Naive thymus-derived CD4-positive, alpha-beta T cell (primary cell): ENCODE results near the gene GNAQ. TPM values are rescaled to one million over a fixed set of nuclear protein-coding genes. Genes with fewer than 3 reads are reported as not detected.

Experiments
- ATAC-seq: fragments of 150-1000 bp; cut with Tn5 transposase; 2 replicates; pipeline ENCODE4 v1.10.0; 2021; ENCODE audit warnings: mild to moderate bottlenecking, moderate library complexity
- CTCF ChIA-PET: fragments of 350-600 bp; sonication (Branson Sonifier 250); formaldehyde crosslinking; loops from one replicate; lab custom pipeline; 2021; ENCODE audit warnings: antibody characterized with exemption; lab: Charles Lee
- POLR2A ChIA-PET: fragments of 350-600 bp; sonication (Branson Sonifier 250); formaldehyde crosslinking; loops from one replicate; lab custom pipeline; 2021; ENCODE audit warnings: antibody characterized with exemption, inconsistent platforms; lab: Charles Lee
- DNase-seq, 9 donors: peaks; one replicate each; pipeline versions ENCODE4 v3.0.0 to v3.0.0-alpha.2; 2020 to 2022; ENCODE audit warnings: mixed read lengths in 1 of 9
- H3K27ac ChIP-seq: one replicate; pipeline ENCODE4 v1.7.0; 2013; ENCODE audit warnings: mild to moderate bottlenecking, low read depth, low read length, moderate library complexity
- H3K27me3 ChIP-seq, 2 donors: one replicate each; pipeline ENCODE4 v1.7.0; 2013; ENCODE audit warnings: low read length in 2 of 2, mild to moderate bottlenecking in 2 of 2, moderate library complexity in 2 of 2; ENCODE audit not compliant: control insufficient read depth in 2 of 2, insufficient read depth in 2 of 2
- H3K36me3 ChIP-seq, 3 experiments: 1 replicate in 2 of 3; 2 replicates in 1 of 3; pipeline ENCODE4 v1.7.0; 2013; ENCODE audit warnings: low read length in 3 of 3, mild to moderate bottlenecking in 3 of 3, moderate library complexity in 1 of 3; ENCODE audit not compliant: insufficient read depth in 3 of 3, control insufficient read depth in 2 of 3
- H3K4me1 ChIP-seq, 2 donors: one replicate each; pipeline ENCODE4 v1.7.0; 2013; ENCODE audit warnings: low read length in 2 of 2, mild to moderate bottlenecking in 2 of 2, moderate library complexity in 1 of 2; ENCODE audit not compliant: control insufficient read depth in 2 of 2, insufficient read depth in 2 of 2
- H3K4me3 ChIP-seq: 2 replicates; pipeline ENCODE4 v1.7.0; 2013; ENCODE audit warnings: mild to moderate bottlenecking, low read length
- H3K9me3 ChIP-seq, 3 experiments: 1 replicate in 2 of 3; 2 replicates in 1 of 3; pipeline ENCODE4 v1.7.0; 2013; ENCODE audit warnings: low read length in 3 of 3; ENCODE audit not compliant: control insufficient read depth in 2 of 3
- H3K27ac Mint-ChIP-seq, 9 donors: one replicate each; pipeline ENCODE4 v1.8.0; 2020 to 2022; ENCODE audit warnings: mixed read lengths in 9 of 9, mild to moderate bottlenecking in 8 of 9, moderate library complexity in 5 of 9, inconsistent platforms in 2 of 9
- H3K27me3 Mint-ChIP-seq, 5 donors: one replicate each; pipeline ENCODE4 v1.8.0; 2021 to 2022; ENCODE audit warnings: mixed read lengths in 5 of 5, mild to moderate bottlenecking in 1 of 5
- H3K36me3 Mint-ChIP-seq, 5 donors: one replicate each; pipeline ENCODE4 v1.8.0; 2020 to 2022; ENCODE audit warnings: mixed read lengths in 5 of 5, mild to moderate bottlenecking in 3 of 5, inconsistent platforms in 1 of 5
- H3K4me1 Mint-ChIP-seq, 7 donors: one replicate each; pipeline ENCODE4 v1.8.0; 2020 to 2022; ENCODE audit warnings: mixed read lengths in 7 of 7, mild to moderate bottlenecking in 3 of 7, inconsistent platforms in 1 of 7
- H3K4me3 Mint-ChIP-seq, 10 donors: one replicate each; pipeline ENCODE4 v1.8.0; 2020 to 2022; ENCODE audit warnings: mild to moderate bottlenecking in 10 of 10, mixed read lengths in 10 of 10, moderate library complexity in 6 of 10, inconsistent platforms in 2 of 10
- H3K9me3 Mint-ChIP-seq, 11 donors: one replicate each; pipeline ENCODE4 v1.8.0; 2020 to 2022; ENCODE audit warnings: mixed read lengths in 11 of 11, mild to moderate bottlenecking in 4 of 11, inconsistent platforms in 1 of 11, moderate library complexity in 1 of 11
- intact Hi-C, 2 donors: fragments of 100-400 bp; cut with micrococcal nuclease; formaldehyde crosslinking; loops; one replicate each; pipeline ENCODE4 v1.15.1; 2023
- polyA plus RNA-seq, 2 donors: library from polyadenylated mRNA; unstranded; fragments of 300-500 nt; fragmentation: Illumina TruSeq; gene quantifications; one replicate each; pipeline ENCODE4 v1.2.3, GENCODE V29; 2021
- total RNA-seq, 6 experiments: library from RNA in 5 of 6; stranded (reverse) in 5 of 6; gene quantifications; 1 replicate in 5 of 6; 2 replicates in 1 of 6; pipeline ENCODE4 v1.2.3 and lab custom pipeline; 2021 to 2026

The GNAQ gene
- total and polyA plus RNA-seq, 7 experiments from 2014 or later, result 7.2 to 60.6 (median 46.2) TPM

DNA sequence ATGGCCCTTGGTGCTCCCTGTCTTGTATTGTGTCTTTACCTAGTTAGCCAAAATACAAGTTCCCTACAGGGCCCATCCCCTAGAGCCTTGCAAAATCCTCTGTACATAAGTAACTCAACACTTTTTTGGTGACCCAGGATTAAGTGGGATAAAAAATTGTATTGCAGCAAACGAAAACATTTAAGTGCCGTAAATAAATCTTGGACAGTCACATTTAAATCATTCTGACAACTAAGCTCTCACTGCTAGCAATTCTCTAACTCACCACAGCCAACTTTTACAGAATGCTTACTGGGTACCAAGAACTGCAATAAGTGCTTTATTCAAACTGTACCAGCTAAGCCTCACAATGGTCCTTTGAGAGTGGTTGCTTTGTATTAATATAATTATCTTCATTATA is 56.6 kb downstream of the GNAQ start:
- Mint-ChIP-seq H3K4me1 (peaks cover 38 to 74% (median 56%) of the 10 kb centered on the region in 7 donors), H3K4me3 (no peak overlapping the region), H3K27ac (no peak overlapping the region), H3K9me3 (no peaks in the 10 kb centered on the region), H3K27me3 (no peaks in the 10 kb centered on the region), H3K36me3 (peaks cover 0 to 17% (median 9%) of the 10 kb centered on the region in 5 donors)
- intact Hi-C loops, result loop anchor here in 1 of 2 donors (5.0 kb wide), 2 partner anchors 392 to 518 kb away; no protein-coding TSS in a partner anchor
- Histone ChIP-seq H3K27ac (no peak overlapping the region), H3K4me3 (no peak overlapping the region), H3K27me3 (no peaks in the 10 kb centered on the region), H3K9me3 (no peaks in the 10 kb centered on the region), H3K4me1 (peaks cover 15 to 26% of the 10 kb centered on the region in 2 donors), H3K36me3 (no peaks in the 10 kb centered on the region)
- POLR2A ChIA-PET, result no interaction called here
- ATAC-seq, result no peak
- CTCF ChIA-PET, result interaction anchor here (0.9 to 2.3 kb wide), 4 partner anchors 60 to 239 kb away, joined by 3 to 11 read pairs (median 4); no protein-coding TSS in a partner anchor
- DNase-seq, result no peak

DNA sequence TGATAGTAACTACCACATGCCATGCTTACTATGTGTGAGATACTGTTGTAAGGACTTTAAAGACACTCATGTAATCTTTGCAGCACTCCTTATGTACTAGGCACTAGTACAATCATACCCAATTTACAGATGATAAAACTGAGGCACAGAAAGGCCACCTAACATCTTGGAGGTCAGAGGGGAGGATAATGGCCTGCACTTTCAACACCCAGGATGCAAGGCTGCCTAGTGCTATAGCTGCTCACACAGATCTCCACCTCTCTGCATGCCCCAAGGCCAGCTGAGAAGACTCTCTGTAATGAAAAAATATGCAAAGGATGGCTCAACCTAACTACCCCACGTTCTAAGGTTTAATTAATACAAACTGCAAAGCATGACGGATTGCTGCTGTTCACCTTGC is 57.2 kb downstream of the GNAQ start:
- intact Hi-C loops, result no loop called here
- Mint-ChIP-seq H3K9me3 (no peaks in the 10 kb centered on the region), H3K4me1 (peaks cover 36 to 74% (median 56%) of the 10 kb centered on the region in 7 donors), H3K27me3 (no peaks in the 10 kb centered on the region), H3K27ac (no peak overlapping the region), H3K36me3 (peaks cover 0 to 20% (median 13%) of the 10 kb centered on the region in 5 donors), H3K4me3 (no peak overlapping the region)
- no peak for DNase-seq
- ATAC-seq, result no peak
- H3K4me1 ChIP-seq, result peaks cover 15 to 24% of the 10 kb centered on the region in 2 donors
- POLR2A ChIA-PET, result no interaction called here
- H3K27ac ChIP-seq, result no peak overlapping the region
- H3K36me3 ChIP-seq, result no peaks in the 10 kb centered on the region
- H3K27me3 ChIP-seq, result no peaks in the 10 kb centered on the region
- H3K9me3 ChIP-seq, result no peaks in the 10 kb centered on the region
- CTCF ChIA-PET, result interaction anchor here (0.9 to 2.3 kb wide), 4 partner anchors 61 to 240 kb away, joined by 3 to 11 read pairs (median 4); no protein-coding TSS in a partner anchor
- no peak overlapping the region for H3K4me3 ChIP-seq

- Histone ChIP-seq H3K4me1 (no peaks in the 10 kb centered on the region), H3K9me3 (no peaks in the 10 kb centered on the region), H3K27me3 (no peaks in the 10 kb centered on the region), H3K36me3 (no peaks in the 10 kb centered on the region), H3K27ac (no peak overlapping the region), H3K4me3 (no peak overlapping the region)
- DNase-seq (no peak), ATAC-seq (no peak)
- intact Hi-C loops, result loop anchor here in 1 of 2 donors (10.0 kb wide), 1 partner anchor 534 kb away; no protein-coding TSS in a partner anchor
- Mint-ChIP-seq H3K27ac (peak overlapping the region in 1 of 9 donors; percentile 7), H3K36me3 (peaks cover 7 to 44% (median 21%) of the 10 kb centered on the region in 5 donors), H3K27me3 (no peaks in the 10 kb centered on the region), H3K4me3 (peak overlapping the region in 3 of 10 donors; percentile 1 to 28 (median 20)), H3K4me1 (peaks cover 26 to 75% (median 65%) of the 10 kb centered on the region in 7 donors), H3K9me3 (no peaks in the 10 kb centered on the region)
- CTCF ChIA-PET, result no interaction called here
- POLR2A ChIA-PET, result no interaction called here
Measured at GRCh38 chr9:77969083-77969482, 62.5 kb downstream of the GNAQ start.

- POLR2A ChIA-PET, result no interaction called here
- intact Hi-C loops, result loop anchor here in 1 of 2 donors (10.0 kb wide), 1 partner anchor 534 kb away; no protein-coding TSS in a partner anchor
Measured at GRCh38 chr9:77968506-77968905, 63.1 kb downstream of the GNAQ start.

GRCh38 chr9:77966718-77967117 is 64.9 kb downstream of the GNAQ start:
- Mint-ChIP-seq H3K4me3 (no peak overlapping the region), H3K9me3 (no peaks in the 10 kb centered on the region), H3K27me3 (no peaks in the 10 kb centered on the region), H3K27ac (no peak overlapping the region), H3K4me1 (peaks cover 32 to 86% (median 80%) of the 10 kb centered on the region in 7 donors), H3K36me3 (peaks cover 7 to 54% (median 20%) of the 10 kb centered on the region in 5 donors)
- POLR2A ChIA-PET, result no interaction called here
- intact Hi-C loops, result loop anchor here in 1 of 2 donors (10.0 kb wide), 1 partner anchor 532 kb away; no protein-coding TSS in a partner anchor
- Histone ChIP-seq H3K27ac (no peak overlapping the region), H3K36me3 (no peaks in the 10 kb centered on the region), H3K9me3 (no peaks in the 10 kb centered on the region), H3K27me3 (no peaks in the 10 kb centered on the region), H3K4me3 (no peak overlapping the region), H3K4me1 (no peaks in the 10 kb centered on the region)
- no peak for ATAC-seq
- DNase-seq, result no peak
- CTCF ChIA-PET, result no interaction called here

More at GRCh38 chr9:77968506-77968905, 63.1 kb downstream of the GNAQ start:
- H3K27me3 ChIP-seq, result no peaks in the 10 kb centered on the region
- ATAC-seq (no peak), DNase-seq (no peak)
- CTCF ChIA-PET, result no interaction called here
- no peaks in the 10 kb centered on the region for H3K36me3 ChIP-seq
- H3K27me3 Mint-ChIP-seq, result no peaks in the 10 kb centered on the region
- no peaks in the 10 kb centered on the region for H3K9me3 ChIP-seq
- H3K36me3 Mint-ChIP-seq, result peaks cover 7 to 44% (median 21%) of the 10 kb centered on the region in 5 donors
- H3K27ac Mint-ChIP-seq, result no peak overlapping the region
- no peak overlapping the region for H3K27ac ChIP-seq
- no peak overlapping the region for H3K4me3 Mint-ChIP-seq
- no peaks in the 10 kb centered on the region for H3K4me1 ChIP-seq
- no peak overlapping the region for H3K4me3 ChIP-seq
- H3K4me1 Mint-ChIP-seq, result peaks cover 26 to 77% (median 68%) of the 10 kb centered on the region in 7 donors
- no peaks in the 10 kb centered on the region for H3K9me3 Mint-ChIP-seq

DNA sequence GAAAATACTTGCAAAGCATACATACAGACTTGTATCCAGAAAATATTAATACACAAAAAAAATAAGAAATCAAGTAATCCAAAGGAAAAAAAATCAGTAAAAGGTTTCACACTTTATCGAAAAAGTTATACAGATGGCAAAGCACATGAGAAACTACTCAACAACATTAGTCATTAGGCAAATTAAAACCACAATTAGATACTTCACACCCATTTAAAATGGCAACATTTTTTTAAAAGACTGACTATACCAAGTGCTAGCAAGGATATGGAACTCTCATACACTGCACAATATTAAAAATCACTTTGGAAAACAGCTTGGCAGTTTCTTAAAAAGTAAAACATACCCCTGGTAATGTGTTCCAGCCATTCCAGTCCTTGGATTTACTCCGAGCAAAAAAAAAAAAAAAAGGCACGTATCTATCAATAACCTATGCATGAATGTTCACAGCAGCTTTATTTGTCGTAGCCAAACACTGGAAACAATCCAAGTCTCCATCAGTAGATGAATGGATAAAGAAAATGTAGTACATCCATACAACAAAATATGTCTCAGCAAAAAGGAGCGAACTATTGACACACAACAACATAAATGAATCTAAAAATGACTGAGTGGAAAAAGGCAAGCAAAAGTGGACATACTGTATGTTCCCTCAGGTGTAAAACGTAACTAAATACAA is 66.0 kb downstream of the GNAQ start:
- intact Hi-C loops, result loop anchor here in 1 of 2 donors (10.0 kb wide), 1 partner anchor 531 kb away; no protein-coding TSS in a partner anchor
- no peaks in the 10 kb centered on the region for H3K27me3 ChIP-seq
- no peak overlapping the region for H3K4me3 ChIP-seq
- H3K4me1 Mint-ChIP-seq, result peaks cover 32 to 86% (median 80%) of the 10 kb centered on the region in 7 donors
- no peaks in the 10 kb centered on the region for H3K27me3 Mint-ChIP-seq
- no peak for ATAC-seq
- peaks cover 7 to 47% (median 16%) of the 10 kb centered on the region in 5 donors for H3K36me3 Mint-ChIP-seq
- no peak overlapping the region for H3K27ac ChIP-seq
- peak overlapping the region in 2 of 10 donors; percentile 17 to 40 for H3K4me3 Mint-ChIP-seq
- CTCF ChIA-PET, result no interaction called here
- no peaks in the 10 kb centered on the region for H3K9me3 Mint-ChIP-seq
- H3K4me1 ChIP-seq, result peaks cover 0 to 7% of the 10 kb centered on the region in 2 donors
- H3K27ac Mint-ChIP-seq, result no peak overlapping the region
- no peaks in the 10 kb centered on the region for H3K36me3 ChIP-seq
- no peaks in the 10 kb centered on the region for H3K9me3 ChIP-seq
- DNase-seq, result no peak
- POLR2A ChIA-PET, result no interaction called here
